KG1 (cell line): ENCODE results near the gene GRHL1.

Experiments
- DNase-seq: peaks from one replicate; lab custom pipeline; 2025; lab: John Stamatoyannopoulos, UW

The GRHL1 gene

GRCh38 chr2:10042301-10043161 is 91.0 kb downstream of the GRHL1 start:
- DNase-seq: no peak

DNA sequence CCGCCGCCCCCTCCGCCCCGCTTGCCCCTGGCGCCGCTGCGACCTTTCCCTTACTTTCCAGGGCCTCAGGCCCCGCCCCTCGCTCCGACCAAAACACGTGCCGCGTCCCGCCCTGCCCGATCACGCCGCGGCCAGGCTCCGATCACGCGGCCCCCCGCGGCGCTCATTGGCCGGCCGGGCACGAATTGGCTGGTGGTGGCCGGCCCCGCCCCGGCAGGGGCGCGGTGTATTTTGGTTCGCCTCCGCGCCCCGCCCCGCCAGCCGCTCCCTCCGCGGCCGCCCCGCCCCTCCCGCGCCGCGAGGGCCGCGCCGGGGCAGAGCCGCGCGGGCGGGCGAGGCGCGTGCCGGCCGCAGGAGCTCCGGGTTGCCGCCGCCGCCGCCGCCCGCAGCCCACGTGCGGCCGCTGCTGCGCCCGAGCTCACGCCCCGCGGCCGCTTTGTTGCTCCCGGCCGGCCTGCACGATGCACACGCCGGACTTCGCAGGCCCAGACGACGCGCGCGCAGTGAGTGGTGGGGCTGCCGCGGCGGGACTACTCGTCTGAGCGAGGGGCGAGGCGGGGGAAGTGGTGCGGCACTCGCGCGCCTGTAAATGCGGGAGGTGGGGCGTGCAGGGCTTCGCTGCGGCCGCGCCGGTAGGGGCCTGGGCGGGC is 91.9 kb downstream of the GRHL1 start, which contains the start of gene KLF11:
Gene KLF11 (plus strand): TSS at position 295 of the 650 bp plus-strand sequence. CDS start 167 bp downstream, at position 462.
- DNase-seq: no peak

GRCh38 chr2:10043906-10044601 is 92.6 kb downstream of the GRHL1 start:
- DNase-seq: no peak

DNA sequence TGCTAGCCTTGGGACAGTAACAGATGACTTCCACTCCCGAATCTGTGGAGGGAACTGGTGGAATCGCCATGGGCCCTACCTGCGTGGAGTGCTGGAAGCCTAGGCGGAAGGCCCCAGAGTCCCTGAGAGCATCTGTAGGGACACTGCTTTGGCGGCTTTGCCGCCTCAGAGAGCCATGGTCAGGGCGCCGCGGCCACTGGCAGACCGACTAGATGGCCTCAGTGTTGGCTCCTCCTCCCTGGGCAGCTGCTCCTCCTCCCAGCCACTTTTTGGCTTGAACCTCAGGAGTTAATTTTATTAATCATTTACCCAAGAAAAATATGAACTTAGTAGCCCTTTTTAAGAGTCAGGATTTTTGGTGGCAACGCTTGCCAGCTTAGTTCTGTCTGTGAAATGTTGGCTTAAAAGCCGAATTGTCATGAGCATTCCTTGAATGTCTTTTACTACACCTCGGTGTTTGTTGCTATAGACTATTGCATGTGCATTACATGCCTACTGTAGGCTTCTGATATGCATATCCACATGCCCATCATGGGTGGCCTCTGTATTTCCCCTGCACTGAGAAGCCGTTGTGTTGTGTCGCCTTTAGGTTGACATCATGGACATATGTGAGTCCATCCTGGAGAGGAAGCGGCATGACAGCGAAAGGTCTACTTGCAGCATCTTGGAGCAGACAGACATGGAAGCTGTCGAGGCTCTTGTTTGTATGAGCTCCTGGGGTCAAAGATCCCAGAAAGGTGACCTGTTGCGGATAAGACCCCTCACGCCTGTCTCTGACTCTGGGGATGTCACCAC is 94.3 kb downstream of the GRHL1 start:
- DNase-seq: no peak

DNA sequence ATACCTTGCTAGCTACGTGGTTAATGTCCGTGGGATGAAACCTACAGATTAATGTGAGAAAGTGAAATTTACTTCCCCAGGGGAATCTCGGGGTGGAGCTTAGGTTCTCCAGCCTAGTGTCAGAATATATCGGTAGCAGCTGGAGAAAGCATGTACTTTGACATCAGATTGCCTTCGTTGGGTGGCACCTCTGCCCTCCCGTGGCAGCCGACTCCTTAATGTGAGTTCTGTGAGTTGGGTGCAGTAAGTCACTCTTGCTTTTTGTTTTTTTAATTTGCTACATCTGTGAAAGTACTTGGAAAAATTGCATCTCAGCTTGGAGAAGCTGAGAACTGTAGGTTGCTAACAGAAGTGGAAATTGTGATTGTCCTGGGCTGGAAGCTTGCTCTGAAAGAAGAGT is 95.4 kb downstream of the GRHL1 start:
- no peak for DNase-seq

DNA sequence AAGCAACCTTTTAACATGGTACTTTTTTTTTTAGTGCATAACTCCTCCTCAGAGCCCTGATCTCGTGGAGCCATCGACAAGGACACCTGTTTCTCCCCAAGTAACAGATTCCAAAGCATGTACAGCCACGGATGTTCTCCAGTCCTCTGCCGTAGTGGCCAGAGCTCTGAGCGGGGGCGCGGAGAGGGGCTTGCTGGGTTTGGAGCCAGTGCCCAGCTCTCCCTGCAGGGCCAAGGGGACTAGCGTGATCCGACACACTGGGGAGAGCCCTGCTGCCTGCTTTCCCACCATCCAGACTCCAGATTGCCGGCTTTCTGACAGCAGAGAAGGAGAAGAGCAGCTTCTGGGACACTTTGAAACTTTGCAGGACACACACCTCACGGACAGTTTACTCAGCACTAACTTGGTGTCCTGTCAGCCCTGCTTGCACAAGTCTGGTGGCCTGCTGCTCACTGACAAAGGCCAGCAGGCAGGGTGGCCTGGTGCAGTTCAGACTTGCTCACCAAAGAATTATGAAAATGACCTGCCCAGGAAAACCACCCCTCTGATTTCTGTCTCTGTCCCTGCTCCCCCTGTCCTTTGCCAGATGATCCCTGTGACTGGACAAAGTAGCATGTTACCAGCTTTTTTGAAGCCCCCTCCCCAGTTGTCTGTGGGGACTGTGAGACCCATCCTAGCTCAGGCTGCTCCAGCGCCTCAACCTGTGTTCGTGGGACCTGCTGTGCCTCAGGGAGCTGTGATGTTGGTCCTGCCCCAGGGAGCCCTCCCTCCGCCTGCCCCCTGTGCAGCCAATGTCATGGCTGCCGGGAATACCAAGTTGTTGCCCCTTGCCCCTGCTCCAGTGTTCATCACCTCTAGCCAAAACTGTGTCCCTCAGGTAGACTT is 96.4 kb downstream of the GRHL1 start:
- DNase-seq: no peak

GRCh38 chr2:10048501-10049171 is 97.1 kb downstream of the GRHL1 start:
- DNase-seq: no peak
